Transverse colon (tissue), 3 donors: ENCODE results near the gene SERHL2.

Experiments used
- CTCF ChIP-seq, 5 experiments: fragments of 200-600 bp in 3 of 5; fragments of 450-650 bp in 2 of 5; sonication (generic) in 3 of 5; IDR thresholded peaks; 1 replicate in 2 of 5; 2 replicates in 3 of 5; pipeline ENCODE4 v1.5.1; 2016 to 2017; ENCODE audit warnings: antibody characterized with exemption in 5 of 5, inconsistent platforms in 3 of 5, mild to moderate bottlenecking in 2 of 5, moderate library complexity in 1 of 5
- POLR2A ChIP-seq: fragments of 450-650 bp; IDR thresholded peaks from one replicate; pipeline ENCODE4 v1.6.1; 2016; ENCODE audit warnings: antibody characterized with exemption, mild to moderate bottlenecking, moderate library complexity

- TF ChIP-seq POLR2A = no peak
- TF ChIP-seq CTCF (IDR thresholded peaks at IDR 0.05) = no peak
Measured at GRCh38 chr22:42536166-42536565, 17.6 kb upstream of the SERHL2 start.
